ENCODE results near the gene IQSEC1. TPM values are rescaled to one million over a fixed set of nuclear protein-coding genes. Genes with fewer than 3 reads are reported as not detected.

Gene IQSEC1
- total and polyA plus RNA-seq, 2 experiments from 2014 or later, result 8.0 to 51.9 TPM

DNA sequence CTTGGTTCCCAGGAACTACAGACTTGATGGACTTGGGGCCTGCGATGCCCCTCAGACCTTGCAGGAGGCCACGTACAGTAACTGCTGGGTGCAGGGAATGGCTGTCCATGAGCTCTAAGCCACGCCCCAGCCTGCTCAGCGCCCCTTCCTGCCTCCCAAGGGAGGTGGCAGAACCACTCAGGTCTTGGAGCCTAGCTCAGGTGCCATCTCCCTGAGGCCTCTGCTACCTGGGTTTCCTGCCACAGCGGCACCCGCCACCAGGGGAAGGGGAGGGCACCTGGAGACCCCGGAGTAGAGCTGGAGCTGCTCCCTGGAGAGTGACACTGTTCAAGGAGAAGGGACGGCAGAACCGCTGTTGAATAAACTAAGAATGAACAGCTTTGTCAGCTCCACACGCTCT is 154.0 kb downstream of the IQSEC1 start:
- Histone ChIP-seq H4K20me1 (replicated peaks; ENCODE audit: insufficient read depth) (no peaks in the 10 kb centered on the region), H3K27me3 (ENCODE audit: insufficient read depth) (no peaks in the 10 kb centered on the region), H3K4me3 (no peak overlapping the region), H2AFZ (no peak overlapping the region), H3K27ac (ENCODE audit: low read depth) (no peak overlapping the region), H3K9me2 (ENCODE audit: insufficient read depth) (no peaks in the 10 kb centered on the region), H3K36me3 (ENCODE audit: insufficient read depth) (0 out of 2 replicates have a peak, but pooled peaks cover 3% of the 10 kb centered on the region), H3K4me2 (no peak overlapping the region), H3K4me1 (ENCODE audit: insufficient read depth) (no peaks in the 10 kb centered on the region), H3F3A (replicated peaks; ENCODE audit: low read depth) (no peaks in the 10 kb centered on the region), H3K79me2 (replicated peaks; ENCODE audit: insufficient read depth) (no peaks in the 10 kb centered on the region)
- ATAC-seq, result no peak
- TF ChIP-seq EZH2 (IDR thresholded peaks at IDR 0.05; ENCODE audit: low read depth, unreplicated experiment), result no peak
- TF ChIP-seq, protein P1, sequence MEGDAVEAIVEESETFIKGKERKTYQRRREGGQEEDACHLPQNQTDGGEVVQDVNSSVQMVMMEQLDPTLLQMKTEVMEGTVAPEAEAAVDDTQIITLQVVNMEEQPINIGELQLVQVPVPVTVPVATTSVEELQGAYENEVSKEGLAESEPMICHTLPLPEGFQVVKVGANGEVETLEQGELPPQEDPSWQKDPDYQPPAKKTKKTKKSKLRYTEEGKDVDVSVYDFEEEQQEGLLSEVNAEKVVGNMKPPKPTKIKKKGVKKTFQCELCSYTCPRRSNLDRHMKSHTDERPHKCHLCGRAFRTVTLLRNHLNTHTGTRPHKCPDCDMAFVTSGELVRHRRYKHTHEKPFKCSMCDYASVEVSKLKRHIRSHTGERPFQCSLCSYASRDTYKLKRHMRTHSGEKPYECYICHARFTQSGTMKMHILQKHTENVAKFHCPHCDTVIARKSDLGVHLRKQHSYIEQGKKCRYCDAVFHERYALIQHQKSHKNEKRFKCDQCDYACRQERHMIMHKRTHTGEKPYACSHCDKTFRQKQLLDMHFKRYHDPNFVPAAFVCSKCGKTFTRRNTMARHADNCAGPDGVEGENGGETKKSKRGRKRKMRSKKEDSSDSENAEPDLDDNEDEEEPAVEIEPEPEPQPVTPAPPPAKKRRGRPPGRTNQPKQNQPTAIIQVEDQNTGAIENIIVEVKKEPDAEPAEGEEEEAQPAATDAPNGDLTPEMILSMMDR (conservative IDR thresholded peaks at IDR 0.05; ENCODE audit: low read depth in 2 of 2), result no peak
- TF ChIP-seq POLR2AphosphoS5 (IDR thresholded peaks at IDR 0.05; ENCODE audit: low read depth), result no peak
- no peak for TF ChIP-seq ZNF114 (CRISPR knock-in tag; IDR thresholded peaks at IDR 0.05)
- TF ChIP-seq, protein P2, sequence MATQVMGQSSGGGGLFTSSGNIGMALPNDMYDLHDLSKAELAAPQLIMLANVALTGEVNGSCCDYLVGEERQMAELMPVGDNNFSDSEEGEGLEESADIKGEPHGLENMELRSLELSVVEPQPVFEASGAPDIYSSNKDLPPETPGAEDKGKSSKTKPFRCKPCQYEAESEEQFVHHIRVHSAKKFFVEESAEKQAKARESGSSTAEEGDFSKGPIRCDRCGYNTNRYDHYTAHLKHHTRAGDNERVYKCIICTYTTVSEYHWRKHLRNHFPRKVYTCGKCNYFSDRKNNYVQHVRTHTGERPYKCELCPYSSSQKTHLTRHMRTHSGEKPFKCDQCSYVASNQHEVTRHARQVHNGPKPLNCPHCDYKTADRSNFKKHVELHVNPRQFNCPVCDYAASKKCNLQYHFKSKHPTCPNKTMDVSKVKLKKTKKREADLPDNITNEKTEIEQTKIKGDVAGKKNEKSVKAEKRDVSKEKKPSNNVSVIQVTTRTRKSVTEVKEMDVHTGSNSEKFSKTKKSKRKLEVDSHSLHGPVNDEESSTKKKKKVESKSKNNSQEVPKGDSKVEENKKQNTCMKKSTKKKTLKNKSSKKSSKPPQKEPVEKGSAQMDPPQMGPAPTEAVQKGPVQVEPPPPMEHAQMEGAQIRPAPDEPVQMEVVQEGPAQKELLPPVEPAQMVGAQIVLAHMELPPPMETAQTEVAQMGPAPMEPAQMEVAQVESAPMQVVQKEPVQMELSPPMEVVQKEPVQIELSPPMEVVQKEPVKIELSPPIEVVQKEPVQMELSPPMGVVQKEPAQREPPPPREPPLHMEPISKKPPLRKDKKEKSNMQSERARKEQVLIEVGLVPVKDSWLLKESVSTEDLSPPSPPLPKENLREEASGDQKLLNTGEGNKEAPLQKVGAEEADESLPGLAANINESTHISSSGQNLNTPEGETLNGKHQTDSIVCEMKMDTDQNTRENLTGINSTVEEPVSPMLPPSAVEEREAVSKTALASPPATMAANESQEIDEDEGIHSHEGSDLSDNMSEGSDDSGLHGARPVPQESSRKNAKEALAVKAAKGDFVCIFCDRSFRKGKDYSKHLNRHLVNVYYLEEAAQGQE (IDR thresholded peaks at IDR 0.05; ENCODE audit: unreplicated experiment), result no peak
- TF ChIP-seq, protein P3, sequence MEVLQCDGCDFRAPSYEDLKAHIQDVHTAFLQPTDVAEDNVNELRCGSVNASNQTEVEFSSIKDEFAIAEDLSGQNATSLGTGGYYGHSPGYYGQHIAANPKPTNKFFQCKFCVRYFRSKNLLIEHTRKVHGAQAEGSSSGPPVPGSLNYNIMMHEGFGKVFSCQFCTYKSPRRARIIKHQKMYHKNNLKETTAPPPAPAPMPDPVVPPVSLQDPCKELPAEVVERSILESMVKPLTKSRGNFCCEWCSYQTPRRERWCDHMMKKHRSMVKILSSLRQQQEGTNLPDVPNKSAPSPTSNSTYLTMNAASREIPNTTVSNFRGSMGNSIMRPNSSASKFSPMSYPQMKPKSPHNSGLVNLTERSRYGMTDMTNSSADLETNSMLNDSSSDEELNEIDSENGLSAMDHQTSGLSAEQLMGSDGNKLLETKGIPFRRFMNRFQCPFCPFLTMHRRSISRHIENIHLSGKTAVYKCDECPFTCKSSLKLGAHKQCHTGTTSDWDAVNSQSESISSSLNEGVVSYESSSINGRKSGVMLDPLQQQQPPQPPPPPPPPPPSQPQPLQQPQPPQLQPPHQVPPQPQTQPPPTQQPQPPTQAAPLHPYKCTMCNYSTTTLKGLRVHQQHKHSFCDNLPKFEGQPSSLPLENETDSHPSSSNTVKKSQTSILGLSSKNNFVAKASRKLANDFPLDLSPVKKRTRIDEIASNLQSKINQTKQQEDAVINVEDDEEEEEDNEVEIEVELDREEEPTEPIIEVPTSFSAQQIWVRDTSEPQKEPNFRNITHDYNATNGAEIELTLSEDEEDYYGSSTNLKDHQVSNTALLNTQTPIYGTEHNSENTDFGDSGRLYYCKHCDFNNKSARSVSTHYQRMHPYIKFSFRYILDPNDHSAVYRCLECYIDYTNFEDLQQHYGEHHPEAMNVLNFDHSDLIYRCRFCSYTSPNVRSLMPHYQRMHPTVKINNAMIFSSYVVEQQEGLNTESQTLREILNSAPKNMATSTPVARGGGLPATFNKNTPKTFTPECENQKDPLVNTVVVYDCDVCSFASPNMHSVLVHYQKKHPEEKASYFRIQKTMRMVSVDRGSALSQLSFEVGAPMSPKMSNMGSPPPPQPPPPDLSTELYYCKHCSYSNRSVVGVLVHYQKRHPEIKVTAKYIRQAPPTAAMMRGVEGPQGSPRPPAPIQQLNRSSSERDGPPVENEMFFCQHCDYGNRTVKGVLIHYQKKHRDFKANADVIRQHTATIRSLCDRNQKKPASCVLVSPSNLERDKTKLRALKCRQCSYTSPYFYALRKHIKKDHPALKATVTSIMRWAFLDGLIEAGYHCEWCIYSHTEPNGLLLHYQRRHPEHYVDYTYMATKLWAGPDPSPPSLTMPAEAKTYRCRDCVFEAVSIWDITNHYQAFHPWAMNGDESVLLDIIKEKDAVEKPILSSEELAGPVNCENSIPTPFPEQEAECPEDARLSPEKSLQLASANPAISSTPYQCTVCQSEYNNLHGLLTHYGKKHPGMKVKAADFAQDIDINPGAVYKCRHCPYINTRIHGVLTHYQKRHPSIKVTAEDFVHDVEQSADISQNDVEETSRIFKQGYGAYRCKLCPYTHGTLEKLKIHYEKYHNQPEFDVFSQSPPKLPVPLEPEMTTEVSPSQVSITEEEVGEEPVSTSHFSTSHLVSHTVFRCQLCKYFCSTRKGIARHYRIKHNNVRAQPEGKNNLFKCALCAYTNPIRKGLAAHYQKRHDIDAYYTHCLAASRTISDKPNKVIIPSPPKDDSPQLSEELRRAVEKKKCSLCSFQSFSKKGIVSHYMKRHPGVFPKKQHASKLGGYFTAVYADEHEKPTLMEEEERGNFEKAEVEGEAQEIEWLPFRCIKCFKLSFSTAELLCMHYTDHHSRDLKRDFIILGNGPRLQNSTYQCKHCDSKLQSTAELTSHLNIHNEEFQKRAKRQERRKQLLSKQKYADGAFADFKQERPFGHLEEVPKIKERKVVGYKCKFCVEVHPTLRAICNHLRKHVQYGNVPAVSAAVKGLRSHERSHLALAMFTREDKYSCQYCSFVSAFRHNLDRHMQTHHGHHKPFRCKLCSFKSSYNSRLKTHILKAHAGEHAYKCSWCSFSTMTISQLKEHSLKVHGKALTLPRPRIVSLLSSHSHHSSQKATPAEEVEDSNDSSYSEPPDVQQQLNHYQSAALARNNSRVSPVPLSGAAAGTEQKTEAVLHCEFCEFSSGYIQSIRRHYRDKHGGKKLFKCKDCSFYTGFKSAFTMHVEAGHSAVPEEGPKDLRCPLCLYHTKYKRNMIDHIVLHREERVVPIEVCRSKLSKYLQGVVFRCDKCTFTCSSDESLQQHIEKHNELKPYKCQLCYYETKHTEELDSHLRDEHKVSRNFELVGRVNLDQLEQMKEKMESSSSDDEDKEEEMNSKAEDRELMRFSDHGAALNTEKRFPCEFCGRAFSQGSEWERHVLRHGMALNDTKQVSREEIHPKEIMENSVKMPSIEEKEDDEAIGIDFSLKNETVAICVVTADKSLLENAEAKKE (CRISPR knock-in tag; IDR thresholded peaks at IDR 0.05), result no peak
- TF ChIP-seq NANOG (IDR thresholded peaks at IDR 0.05; ENCODE audit: borderline replicate concordance), result no peak
- TF ChIP-seq ZNF331 (CRISPR knock-in tag; IDR thresholded peaks at IDR 0.05; ENCODE audit: low read depth), result no peak
- H3K4me3 Mint-ChIP-seq, result no peak overlapping the region
- H3K27ac Mint-ChIP-seq, result no peak overlapping the region
- H3K36me3 Mint-ChIP-seq (ENCODE audit: low read depth), result peaks cover 8% of the 10 kb centered on the region; the same call in 2 of the 3 replicates
- no peak for DNase-seq (ENCODE audit: low spot score)
- no peaks in the 10 kb centered on the region for H3K9me3 Mint-ChIP-seq
- H3K4me1 Mint-ChIP-seq, result no peaks in the 10 kb centered on the region
- H3K27me3 Mint-ChIP-seq (ENCODE audit: insufficient read depth, low read depth, poor library complexity), result peaks cover 3% of the 10 kb centered on the region
